HG03025 (cell line): Measurements from ENCODE around the gene ALDH16A1.
"Not testable (repeated sequence)": the region's sequence is repeated elsewhere in the genome, so short reads cannot be mapped to it uniquely, and the experiment has no call there.

Experiments used
- ATAC-seq: cut with Tn5 transposase; IDR thresholded peaks from one replicate; pipeline ENCODE4 v1.9.1; 2021; ENCODE audit warnings: mild to moderate bottlenecking, moderate library complexity; ENCODE audit not compliant: unreplicated experiment, low FRiP score

ALDH16A1 gene

GRCh38 chr19:49439836-49440235 lies 13.2 kb upstream of the ALDH16A1 start:
- ATAC-seq = no peak

DNA sequence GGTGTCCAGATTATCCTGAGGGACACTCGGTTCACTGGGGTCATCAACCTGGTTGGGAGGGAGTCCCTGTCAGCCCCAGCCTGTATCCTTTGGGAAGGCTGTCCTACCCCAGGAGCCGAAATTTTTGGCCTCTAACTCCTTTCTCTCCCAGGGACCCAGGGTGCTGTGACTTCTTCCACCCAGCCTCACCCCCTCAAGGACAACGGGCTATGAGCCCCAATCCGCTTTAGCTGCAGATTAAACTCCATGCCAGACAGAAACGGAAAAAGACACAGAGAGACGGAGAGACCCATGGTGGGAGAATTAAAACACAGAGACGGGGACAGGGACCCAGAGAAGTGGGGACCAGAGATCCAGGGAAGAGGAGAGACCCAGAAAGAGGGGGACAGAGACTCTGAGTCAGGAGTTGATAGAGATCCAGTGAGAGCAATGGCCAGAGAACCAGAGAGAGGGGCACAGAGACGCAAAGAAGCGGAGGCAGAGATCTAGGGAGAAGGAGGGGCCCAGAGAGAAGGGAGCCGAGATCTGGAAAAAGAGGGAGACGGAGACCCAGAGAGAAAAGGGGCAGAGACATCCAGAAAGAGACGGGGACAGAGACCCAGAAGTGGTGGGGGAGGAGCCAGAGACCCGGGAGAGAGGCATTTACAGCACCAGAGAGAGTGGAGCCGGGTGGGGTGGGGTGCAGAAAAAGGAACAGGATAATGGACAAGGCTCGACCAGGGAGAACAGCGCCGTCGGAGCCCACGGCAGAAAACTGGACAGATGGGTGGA lies 12.4 kb upstream of the ALDH16A1 start:
- ATAC-seq = no peak

- no peak for ATAC-seq
Measured at GRCh38 chr19:49441210-49441959, 11.6 kb upstream of the ALDH16A1 start, which contains the start of gene SLC17A7. SLC17A7 (minus strand) TSS chr19:49441527; CDS start chr19:49441379, 148 bp downstream.

GRCh38 chr19:49441960-49442350 lies 11.1 kb upstream of the ALDH16A1 start:
- ATAC-seq = no peak

- no peak for ATAC-seq
Measured at GRCh38 chr19:49442354-49442753, 10.7 kb upstream of the ALDH16A1 start.

DNA sequence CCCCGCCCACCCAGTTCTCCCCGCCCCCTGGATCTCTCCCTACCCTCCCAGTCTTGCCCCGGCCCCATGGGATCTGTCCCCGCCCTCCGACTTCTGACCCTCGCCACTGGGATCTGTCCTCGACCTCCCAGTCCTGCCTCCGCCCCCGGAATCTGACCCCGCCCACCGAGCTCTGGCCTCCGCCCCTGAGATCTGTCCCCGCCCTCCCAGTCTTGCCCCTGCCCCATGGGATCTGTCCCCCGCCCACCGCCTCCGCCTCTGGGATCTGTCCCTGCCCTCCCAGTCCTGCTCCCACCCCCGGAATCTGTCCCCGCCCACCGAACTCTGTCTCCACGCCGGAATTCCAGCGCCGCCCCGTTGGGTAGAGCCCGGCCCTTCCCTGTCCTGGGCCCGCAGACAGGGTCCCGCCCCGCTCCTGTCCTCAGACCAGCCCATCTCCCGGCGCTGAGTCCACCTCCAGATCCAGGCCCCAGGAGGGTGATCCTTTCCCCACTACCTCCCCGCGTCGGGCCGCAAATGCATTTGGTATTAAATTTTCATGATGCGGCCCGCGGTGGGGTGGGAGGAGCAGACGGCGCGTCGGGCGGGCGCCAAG lies 10.2 kb upstream of the ALDH16A1 start:
- ATAC-seq = peak; percentile 11

GRCh38 chr19:49443366-49444099 lies 9.5 kb upstream of the ALDH16A1 start:
- ATAC-seq = peak; percentile 73

- not testable (repeated sequence) for ATAC-seq
Measured at GRCh38 chr19:49444100-49444700, 8.8 kb upstream of the ALDH16A1 start.

GRCh38 chr19:49445997-49446396 lies 7.0 kb upstream of the ALDH16A1 start:
- ATAC-seq = no peak

DNA sequence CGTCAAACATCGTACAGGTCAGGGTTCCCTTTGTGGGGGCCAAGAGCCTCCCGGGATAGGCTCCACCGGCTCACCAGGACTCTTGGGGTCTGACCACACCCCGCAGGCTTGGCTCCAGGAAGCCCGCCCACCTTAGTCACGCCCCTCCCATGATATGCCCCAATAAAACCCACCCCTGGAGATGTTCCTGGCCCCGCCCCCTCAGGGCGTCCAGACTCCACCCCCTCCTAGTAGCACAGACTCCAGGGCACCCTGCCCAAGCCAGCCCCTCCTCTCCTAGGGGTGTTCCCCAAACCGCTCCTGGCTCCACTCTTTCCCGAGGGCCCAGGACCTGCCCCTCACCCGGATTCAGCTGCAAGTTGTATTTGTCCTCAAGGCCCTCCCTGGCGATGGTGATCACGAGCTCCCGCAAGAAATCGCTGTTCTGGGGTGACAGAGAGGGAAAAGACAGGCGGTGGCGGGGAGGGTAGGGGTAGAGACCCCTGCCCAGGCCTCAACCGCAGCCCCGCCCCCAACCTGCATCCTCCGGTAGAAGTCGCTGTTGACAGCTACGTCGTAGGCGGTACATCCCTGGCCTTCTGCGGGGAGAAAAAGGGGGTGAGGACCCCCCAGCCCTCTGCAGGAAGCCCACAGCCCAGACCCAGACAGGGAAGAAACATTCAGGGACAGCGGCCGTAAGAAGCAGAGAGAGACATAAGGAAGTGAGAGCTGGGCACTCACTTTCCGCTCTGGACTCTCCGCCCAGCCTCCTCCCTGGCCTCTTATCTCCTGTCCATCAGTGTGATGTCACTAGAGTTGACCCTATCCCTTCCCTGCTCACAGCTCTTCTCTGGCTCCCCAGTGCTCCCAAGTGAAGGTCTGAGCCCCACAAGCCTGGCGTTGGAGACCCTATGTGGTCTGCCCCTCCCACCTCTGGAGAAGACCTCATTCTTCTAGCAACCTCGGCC lies 5.3 kb upstream of the ALDH16A1 start:
- ATAC-seq = no peak

DNA sequence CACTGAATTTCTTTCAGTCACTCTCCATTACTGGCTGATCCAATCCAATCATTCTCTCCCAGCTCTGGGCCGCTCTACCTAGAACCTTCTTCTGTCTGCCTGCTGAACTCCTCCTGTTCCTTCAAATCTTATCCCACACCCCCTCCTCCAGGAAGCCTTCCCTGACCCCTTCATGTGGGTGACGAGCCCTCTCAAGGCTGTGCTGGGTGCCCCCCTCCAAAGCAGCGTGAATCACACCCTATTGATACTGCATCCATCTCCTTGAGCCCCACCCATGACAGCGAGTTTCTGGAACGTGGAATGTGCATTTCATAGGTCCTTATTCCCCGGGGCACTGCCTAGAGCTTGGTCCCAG lies 4.6 kb upstream of the ALDH16A1 start:
- no peak for ATAC-seq

DNA sequence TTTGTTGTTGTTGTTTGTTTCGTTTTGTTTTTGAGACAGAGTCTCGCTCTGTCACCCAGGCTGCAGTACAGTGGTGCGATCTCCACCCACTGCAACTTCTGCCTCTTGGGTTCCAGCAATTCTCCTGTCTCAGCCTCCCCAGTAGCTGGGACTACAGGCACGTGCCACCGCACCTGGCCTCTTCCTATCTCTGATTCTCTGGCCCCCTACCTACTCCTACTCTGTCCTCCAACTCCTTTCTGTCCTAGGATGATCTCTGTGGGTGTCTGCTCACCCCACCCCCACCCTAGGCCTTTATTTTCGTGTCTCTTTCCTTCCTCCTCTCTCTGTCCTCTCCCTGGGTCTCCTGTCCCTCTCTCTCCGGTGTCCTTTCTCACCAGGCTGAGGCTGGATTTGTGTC lies 2.6 kb upstream of the ALDH16A1 start:
- no peak for ATAC-seq

DNA sequence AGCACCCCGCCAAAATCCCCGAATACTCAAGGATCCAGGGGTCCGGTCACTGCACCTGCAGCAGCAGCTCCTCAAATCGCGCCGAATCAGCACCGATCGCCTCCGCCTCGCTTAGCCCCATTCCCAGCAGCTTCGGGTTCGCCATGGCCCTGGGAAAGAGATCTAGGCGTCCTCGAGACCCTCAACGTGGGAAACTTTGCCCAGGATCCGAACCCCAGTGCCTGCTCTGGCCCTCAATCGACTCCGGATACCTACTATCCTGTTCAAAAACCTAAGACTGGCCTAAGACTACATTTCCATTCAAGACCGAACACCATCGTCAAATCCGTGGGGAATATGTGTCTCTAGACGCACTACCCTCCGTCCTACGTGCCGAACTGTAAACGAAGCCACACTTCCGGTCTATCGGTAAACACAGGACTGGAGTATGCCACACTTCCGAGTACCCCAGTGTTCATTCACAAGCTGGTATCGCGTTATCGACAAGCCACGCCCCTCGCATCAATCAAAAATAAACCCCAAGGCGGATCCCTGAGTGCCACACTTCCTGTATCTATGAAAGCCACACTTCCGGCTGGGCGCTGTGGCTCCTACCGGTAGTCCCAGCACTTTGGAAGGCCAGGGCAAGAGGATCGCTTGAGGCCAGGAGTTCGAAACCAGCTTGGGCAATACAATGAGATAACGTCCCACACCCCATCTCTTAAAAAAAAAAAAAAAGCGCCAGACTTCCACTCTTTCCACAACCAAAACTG lies 1.4 kb upstream of the ALDH16A1 start, which contains the start of gene PIH1D1:
Gene PIH1D1, minus strand, starts transcription at position 385 of the 752 bp plus-strand sequence. Its CDS starts 240 bp downstream, at position 145.
- peak; percentile 49 for ATAC-seq

GRCh38 chr19:49453757-49454240 lies 774 bp downstream of the ALDH16A1 start:
- no peak for ATAC-seq

DNA sequence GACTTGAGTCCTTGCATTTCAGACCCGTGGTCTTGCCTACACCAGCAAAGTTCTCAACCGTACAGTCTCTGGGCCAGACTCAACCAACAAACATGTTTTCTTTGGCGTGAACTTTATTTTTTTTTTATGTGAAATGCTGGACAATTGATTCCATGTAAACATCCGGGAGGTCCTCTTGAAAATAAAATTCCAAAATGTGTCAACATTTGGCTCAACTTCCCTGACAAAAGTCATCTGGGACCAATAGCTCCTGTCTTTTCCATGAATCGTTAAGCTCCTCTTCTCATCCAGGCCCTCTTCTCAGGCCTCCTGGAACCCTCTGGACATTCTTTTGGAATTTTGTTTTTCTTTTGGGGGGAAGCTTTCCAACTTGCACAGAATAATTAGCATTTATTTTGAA lies 2.7 kb downstream of the ALDH16A1 start:
- no peak for ATAC-seq

DNA sequence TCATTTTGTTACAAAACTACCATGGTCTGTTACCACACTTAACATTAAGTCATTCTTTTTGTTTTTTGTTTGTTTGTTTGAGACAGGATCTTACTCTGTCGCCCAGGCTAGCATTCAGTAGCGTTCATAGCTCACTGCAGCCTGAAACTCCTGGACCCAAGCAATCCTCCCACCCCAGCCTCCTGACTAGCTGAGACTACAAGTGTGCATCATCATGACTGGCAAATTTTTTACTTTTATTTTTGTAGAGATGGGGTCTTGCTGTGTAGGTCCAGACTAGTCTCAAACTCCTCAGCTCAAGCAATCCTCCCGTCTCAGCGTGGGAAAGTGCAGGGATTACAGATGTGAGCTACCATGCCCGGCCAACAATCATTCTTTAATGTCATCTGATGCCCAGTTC lies 3.3 kb downstream of the ALDH16A1 start:
- ATAC-seq = no peak

GRCh38 chr19:49458567-49458903 lies 5.5 kb downstream of the ALDH16A1 start:
- no peak for ATAC-seq

- ATAC-seq = no peak
Measured at GRCh38 chr19:49459388-49459787, 6.4 kb downstream of the ALDH16A1 start.
